Osteoblast (primary cell): ENCODE data around the gene APBB1IP. TPM values are rescaled to one million over a fixed set of nuclear protein-coding genes. Genes with fewer than 3 reads are reported as not detected.

Source experiments
- DNase-seq: peaks from one replicate; pipeline ENCODE4 v3.0.0; 2011; ENCODE audit warnings: low spot score, mixed read lengths; ENCODE audit not compliant: insufficient read length; ENCODE audit errors: missing footprints
- H2AFZ ChIP-seq: 2 replicates; pipeline ENCODE4 v1.6.0; 2011; ENCODE audit warnings: mild to moderate bottlenecking, low read length
- H3K27ac ChIP-seq: 2 replicates; pipeline ENCODE4 v1.5.1; 2011; ENCODE audit warnings: mild to moderate bottlenecking, low read depth, low read length, moderate library complexity
- H3K27me3 ChIP-seq: 2 replicates; pipeline ENCODE4 v1.6.0; 2012; ENCODE audit warnings: mild to moderate bottlenecking, control low read depth, inconsistent platforms, low read length, moderate library complexity; ENCODE audit not compliant: insufficient read depth
- H3K36me3 ChIP-seq: 2 replicates; pipeline ENCODE4 v1.5.1; 2011; ENCODE audit warnings: mild to moderate bottlenecking, low read length, control low read depth, moderate library complexity; ENCODE audit not compliant: insufficient read depth
- H3K4me1 ChIP-seq: 2 replicates; pipeline ENCODE4 v1.5.1; 2011; ENCODE audit warnings: mild to moderate bottlenecking, low read length, control low read depth, moderate library complexity; ENCODE audit not compliant: insufficient read depth
- H3K4me2 ChIP-seq: 2 replicates; pipeline ENCODE4 v1.6.0; 2011; ENCODE audit warnings: mild to moderate bottlenecking, low read length; ENCODE audit not compliant: insufficient read depth
- H3K4me3 ChIP-seq: fragments of 200-600 bp; sonication (generic); 3 replicates; pipeline ENCODE4 v1.5.1; 2012; ENCODE audit warnings: mild to moderate bottlenecking, low read length, inconsistent platforms; ENCODE audit not compliant: insufficient read depth
- H3K79me2 ChIP-seq: 2 replicates; pipeline ENCODE4 v1.6.0; 2012; ENCODE audit warnings: mild to moderate bottlenecking, low read length, control low read depth, inconsistent platforms; ENCODE audit not compliant: insufficient read depth
- H3K9me3 ChIP-seq: 2 replicates; pipeline ENCODE4 v1.5.1; 2011; ENCODE audit warnings: low read depth, low read length, control low read depth
- H4K20me1 ChIP-seq: 2 replicates; pipeline ENCODE4 v1.6.0; 2012; ENCODE audit warnings: mild to moderate bottlenecking, low read length, control low read depth; ENCODE audit not compliant: insufficient read depth
- total RNA-seq: library from RNA; depleted of rRNA; stranded (reverse); fragments of >200 nt; gene quantifications from 2 replicates; pipeline ENCODE4 v1.2.3, GENCODE V29; 2012
- TF ChIP-seq, protein P1 (sequence below): IDR thresholded peaks from 2 replicates; pipeline ENCODE4 v1.5.1; 2011; ENCODE audit warnings: mild to moderate bottlenecking, low read depth, low read length, moderate library complexity; ENCODE audit errors: extremely low read depth

APBB1IP gene
- total RNA-seq, 1 donor, result 14.8 TPM

DNA sequence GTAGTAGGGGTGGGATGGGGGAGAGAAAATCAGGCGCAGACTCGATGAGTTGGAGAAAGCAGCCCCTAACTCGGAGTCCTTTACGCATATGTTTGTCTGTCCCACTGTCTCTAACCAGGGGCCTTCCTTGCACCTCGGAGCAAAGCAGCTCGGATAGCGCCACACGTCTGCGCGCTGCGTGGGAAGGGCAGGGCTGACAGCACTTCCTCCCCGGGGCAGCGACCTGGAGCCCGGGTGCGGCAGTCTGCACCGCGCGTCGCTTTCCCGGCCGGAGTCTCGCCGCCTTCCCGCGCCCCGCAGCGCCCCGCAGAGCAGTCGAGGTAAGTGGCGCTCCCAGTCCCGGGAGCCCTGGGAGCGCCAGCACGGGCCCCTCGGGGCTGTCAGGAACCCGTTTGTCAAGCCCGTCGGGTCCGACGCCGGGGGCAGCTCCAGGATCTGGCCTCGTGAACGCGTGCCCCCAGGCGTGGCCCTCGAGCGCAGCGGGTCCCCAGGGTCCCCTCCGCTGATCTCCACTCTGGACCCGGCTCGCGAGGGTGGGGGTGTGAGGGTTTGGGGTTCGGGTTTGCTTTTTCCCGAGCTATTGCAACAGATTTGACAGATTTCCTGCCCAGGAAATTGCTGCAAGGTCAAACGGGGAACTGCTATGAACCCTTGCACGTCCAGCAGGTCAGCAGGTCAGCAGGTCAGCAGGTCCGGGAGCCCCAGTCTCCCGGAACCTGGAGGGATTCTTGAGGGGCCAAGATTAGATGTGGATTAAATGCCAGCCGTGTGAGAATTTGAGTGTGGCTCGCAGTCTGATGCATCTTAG, 597 bp downstream of the APBB1IP start:
- H3K36me3 ChIP-seq, result no peaks in the 10 kb centered on the region
- peaks cover 6% of the 10 kb centered on the region for H3K79me2 ChIP-seq
- H3K4me2 ChIP-seq, result peak overlapping the region; percentile 82
- H3K4me3 ChIP-seq, result peak overlapping the region; percentile 75
- TF ChIP-seq, protein P1, sequence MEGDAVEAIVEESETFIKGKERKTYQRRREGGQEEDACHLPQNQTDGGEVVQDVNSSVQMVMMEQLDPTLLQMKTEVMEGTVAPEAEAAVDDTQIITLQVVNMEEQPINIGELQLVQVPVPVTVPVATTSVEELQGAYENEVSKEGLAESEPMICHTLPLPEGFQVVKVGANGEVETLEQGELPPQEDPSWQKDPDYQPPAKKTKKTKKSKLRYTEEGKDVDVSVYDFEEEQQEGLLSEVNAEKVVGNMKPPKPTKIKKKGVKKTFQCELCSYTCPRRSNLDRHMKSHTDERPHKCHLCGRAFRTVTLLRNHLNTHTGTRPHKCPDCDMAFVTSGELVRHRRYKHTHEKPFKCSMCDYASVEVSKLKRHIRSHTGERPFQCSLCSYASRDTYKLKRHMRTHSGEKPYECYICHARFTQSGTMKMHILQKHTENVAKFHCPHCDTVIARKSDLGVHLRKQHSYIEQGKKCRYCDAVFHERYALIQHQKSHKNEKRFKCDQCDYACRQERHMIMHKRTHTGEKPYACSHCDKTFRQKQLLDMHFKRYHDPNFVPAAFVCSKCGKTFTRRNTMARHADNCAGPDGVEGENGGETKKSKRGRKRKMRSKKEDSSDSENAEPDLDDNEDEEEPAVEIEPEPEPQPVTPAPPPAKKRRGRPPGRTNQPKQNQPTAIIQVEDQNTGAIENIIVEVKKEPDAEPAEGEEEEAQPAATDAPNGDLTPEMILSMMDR, result no peak
- H3K4me1 ChIP-seq, result peaks cover 26% of the 10 kb centered on the region
- H2AFZ ChIP-seq, result peak overlapping the region; percentile 79
- peak overlapping the region; percentile 59 for H3K27ac ChIP-seq
- H3K27me3 ChIP-seq, result no peaks in the 10 kb centered on the region
- no peaks in the 10 kb centered on the region for H3K9me3 ChIP-seq
- DNase-seq, result peak; percentile 81
- no peaks in the 10 kb centered on the region for H4K20me1 ChIP-seq

DNA sequence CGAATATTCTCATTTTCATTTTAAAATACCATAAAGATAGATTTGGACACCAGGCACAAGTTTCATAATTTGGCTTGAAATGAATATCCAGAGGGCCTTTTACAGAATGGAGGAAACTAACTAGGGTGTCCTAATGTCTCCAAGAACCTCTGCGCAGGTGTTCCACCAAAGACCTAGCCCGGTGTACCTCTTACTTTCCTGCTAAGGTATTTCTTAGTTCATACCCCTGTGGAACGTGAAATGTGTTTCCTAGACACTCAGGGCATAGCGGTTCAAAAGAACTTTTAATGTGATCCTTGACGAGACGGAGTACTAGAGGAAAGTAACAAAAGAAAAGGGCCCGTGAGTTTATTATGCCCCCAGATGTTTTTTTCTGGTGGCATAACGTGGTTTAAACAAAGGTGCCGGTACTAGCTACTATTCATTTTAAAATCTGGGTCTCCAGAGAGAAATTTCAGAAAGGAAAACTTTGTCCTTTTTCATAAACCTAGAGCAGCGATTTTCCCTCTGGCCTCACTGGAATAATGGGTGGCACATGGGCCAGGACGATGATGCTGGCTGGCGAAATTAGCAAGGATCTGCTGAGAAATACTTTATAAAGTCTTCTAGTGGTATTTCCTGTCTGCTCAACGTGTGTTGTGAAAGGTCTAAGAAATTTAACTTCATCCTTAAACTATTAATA, 1.4 kb downstream of the APBB1IP start:
- Histone ChIP-seq H3K4me2 (peak overlapping the region; percentile 82), H3K4me1 (peaks cover 26% of the 10 kb centered on the region), H4K20me1 (no peaks in the 10 kb centered on the region), H3K9me3 (no peaks in the 10 kb centered on the region), H3K27ac (peak overlapping the region; percentile 59), H3K27me3 (no peaks in the 10 kb centered on the region), H2AFZ (peak overlapping the region; percentile 12), H3K4me3 (peak overlapping the region; percentile 75), H3K79me2 (peaks cover 6% of the 10 kb centered on the region), H3K36me3 (no peaks in the 10 kb centered on the region)
- TF ChIP-seq, protein P1, result no peak
- no peak for DNase-seq

DNA sequence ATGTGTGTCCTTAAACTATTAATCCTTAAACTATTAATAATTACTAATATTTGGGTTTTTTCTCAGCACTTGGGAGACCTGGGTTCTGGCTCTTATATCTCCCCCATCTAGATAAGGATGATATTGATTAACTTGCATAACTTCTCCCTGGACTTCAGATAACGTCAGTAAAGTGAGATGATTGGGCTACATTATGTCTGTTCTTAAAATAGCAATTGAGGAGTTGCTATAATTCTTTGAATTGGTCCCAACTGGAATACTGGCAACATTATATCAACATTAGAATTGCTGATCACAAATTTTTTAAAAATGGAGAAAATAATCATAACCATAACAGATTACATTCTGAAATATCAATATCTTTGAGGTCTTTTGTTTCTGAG, 1.9 kb downstream of the APBB1IP start:
- no peaks in the 10 kb centered on the region for H4K20me1 ChIP-seq
- TF ChIP-seq, protein P1, result no peak

DNA sequence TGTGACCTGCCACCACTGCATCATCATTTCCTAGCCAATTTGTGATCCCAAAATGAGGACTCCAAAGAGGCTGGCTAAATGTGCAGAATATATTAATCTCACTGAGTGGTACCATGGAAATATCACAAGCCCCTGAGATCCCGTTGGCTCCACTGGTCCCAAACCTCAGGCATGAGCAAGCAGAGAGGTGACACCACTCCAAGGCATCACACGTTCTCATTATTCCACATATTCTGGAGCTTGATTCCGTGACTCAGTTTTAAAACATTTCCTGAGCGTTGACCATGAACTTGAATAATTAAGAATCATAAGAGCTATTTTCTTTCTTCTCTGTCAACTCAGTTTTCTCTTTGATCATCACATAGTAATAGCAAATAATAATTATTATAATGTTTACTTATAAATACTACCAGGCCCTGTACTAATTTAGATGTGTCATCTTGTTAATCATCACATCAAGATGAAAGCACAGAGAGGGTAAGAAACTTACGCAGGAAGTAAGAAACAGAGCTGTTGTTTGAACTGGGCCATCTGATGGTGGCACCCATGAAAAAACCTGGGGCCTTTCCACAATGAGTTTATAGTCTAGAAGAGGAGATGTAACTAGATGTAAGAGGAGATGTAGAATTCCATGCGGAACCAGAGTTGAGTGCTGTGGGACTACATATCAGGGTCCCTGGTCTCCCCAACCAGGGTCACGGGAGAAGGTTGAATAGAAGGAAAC, 3.5 kb downstream of the APBB1IP start:
- peak overlapping the region; percentile 59 for H3K27ac ChIP-seq
- TF ChIP-seq, protein P1, result no peak

More for the DNA sequence above, 1.9 kb downstream of the APBB1IP start:
- no peaks in the 10 kb centered on the region for H3K27me3 ChIP-seq
- H2AFZ ChIP-seq, result no peak overlapping the region
- peaks cover 6% of the 10 kb centered on the region for H3K79me2 ChIP-seq
- H3K9me3 ChIP-seq, result no peaks in the 10 kb centered on the region
- H3K27ac ChIP-seq, result peak overlapping the region; percentile 59
- no peak overlapping the region for H3K4me3 ChIP-seq
- H3K4me1 ChIP-seq, result peaks cover 26% of the 10 kb centered on the region
- H3K36me3 ChIP-seq, result no peaks in the 10 kb centered on the region
- no peak for DNase-seq
- peak overlapping the region; percentile 82 for H3K4me2 ChIP-seq

More for the DNA sequence above, 3.5 kb downstream of the APBB1IP start:
- Histone ChIP-seq H3K9me3 (no peaks in the 10 kb centered on the region), H3K27me3 (no peaks in the 10 kb centered on the region), H3K4me3 (no peak overlapping the region), H3K4me2 (peak overlapping the region; percentile 15), H3K36me3 (no peaks in the 10 kb centered on the region), H2AFZ (peak overlapping the region; percentile 2), H3K4me1 (peaks cover 26% of the 10 kb centered on the region), H3K79me2 (peaks cover 6% of the 10 kb centered on the region), H4K20me1 (no peaks in the 10 kb centered on the region)
- DNase-seq, result peak; percentile 61
